DMS 273 treated with DMSO at 0.1 percent for 48 hours (cell line): ENCODE results near the gene FBXW12.

Experiments used
- DNase-seq: peaks from one replicate; lab custom pipeline; 2025; lab: John Stamatoyannopoulos, UW

The FBXW12 gene

DNA sequence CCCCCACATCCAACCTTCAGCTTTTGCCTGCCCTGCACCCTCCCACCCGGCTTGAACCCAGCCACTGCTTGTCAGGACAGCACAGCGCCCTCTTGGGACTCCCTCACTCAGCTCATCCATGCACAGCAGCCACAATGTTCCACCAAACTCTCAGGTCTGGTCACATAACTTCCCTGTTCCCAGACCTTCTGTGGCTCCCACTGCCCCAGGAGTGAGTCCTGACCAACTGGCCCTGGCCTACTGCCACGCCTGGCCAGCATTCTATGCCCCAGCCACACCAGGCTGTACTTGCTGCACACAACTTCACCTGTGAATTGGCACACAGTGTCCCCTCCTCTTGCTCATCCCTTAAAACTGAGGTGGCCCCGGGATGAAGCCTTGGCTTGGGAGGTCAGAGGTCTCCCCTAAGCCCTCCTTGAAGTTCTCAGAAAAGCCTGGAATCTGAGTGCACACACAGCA, 36.8 kb downstream of the FBXW12 start:
- no peak for DNase-seq

DNA sequence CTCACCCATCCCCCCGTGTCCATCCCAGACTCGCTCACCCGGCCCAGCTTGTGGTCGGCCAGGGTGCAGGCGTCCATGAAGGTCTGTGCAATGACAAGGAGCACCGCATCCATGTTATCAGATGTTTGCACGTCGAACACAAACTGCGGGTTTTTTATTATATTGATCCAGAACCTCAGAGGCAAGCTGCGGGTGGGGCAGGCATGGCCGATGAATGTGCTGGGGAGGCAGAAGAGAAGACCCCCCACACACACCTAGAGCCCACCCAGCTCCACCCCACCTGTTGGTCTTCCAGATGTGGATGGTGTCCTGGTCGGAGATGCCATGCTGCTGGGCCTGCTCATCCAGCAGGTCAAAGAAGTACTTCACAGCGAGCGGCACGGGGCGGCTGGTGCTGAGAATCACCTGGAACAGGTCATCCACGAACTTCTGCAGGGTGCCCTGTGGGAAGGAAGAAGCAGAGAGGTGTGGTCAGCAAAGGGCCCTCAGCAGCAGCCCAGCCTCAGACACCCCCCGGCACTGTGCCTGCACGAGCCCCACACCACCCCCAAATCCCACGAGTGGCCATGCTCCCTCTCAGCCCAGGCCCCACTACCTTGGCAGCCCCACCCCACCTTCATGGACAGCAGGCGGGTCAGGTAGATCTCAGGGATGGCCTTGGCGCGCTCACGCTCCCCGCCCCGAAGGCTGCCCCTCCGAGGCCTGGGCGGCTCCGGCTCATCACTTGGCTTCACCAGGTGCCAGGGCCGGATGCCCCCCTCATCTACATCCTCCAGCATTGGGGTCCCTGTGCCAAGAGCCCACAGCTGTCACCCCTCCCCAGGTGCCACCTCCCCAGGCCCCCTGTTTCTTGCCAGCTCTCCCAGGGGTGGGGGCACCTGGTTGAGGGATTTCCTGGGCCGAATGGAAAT, 37.5 kb downstream of the FBXW12 start:
- no peak for DNase-seq

GRCh38 chr3:48410205-48411040, 38.4 kb downstream of the FBXW12 start:
- no peak for DNase-seq

DNA sequence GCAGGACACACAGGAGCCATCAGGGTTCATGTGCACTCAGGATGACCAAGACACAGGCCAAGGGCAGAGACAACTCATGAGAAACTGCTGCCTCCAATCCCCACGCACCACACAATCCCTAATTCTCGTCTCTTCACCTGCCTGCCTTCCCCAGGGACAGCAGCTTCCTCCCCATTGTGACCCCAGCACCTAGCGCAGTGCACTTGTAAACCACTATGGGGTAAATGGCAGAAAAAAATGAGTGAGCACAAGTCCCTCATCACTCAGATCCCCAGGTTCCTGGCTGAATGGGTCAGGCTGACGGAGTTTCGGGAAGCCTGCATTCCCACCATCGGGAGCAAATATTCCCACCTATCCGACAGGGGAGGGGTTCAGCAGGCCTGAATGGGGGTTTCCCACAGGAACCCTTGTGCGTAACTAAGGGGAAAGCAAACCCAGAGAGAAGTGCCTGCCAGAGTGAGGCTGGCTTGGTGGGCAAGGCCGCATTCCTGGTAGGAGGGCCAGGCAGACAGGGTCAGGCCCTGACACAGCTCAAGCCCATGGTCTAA, 39.1 kb downstream of the FBXW12 start:
- DNase-seq: no peak

- DNase-seq: no peak
Observed at GRCh38 chr3:48411606-48412374, 39.8 kb downstream of the FBXW12 start.

DNA sequence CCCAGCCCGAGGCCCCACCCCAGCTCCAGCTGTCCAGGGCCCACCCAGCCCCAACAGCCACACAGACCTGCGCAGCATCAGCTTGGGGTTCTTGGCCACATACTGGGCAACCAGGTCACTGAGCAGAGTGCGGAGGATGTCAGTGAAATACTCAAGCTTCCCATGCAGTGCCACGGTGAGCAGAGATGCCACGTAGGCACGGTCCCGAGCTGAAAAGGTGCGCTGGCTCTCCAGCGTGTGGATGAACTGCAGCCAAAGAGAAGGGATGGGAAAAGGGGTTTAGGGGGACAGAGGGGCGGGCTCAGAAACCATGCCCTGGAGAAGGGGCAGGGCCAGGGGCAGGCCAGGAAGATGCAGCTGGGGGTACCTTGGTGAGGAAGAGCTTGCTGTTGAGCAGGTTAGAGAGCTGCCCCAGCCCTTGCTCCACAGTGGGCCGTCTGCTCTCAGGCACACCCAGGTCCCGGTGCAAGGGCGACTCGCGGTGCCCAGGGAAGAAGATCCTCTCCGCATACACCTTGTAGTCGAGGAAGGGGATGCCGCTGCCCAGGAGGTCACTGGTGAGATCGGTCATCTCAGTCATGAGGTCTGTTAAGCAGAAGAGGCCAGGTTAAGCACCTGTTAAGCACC, 40.5 kb downstream of the FBXW12 start:
- DNase-seq: no peak

DNA sequence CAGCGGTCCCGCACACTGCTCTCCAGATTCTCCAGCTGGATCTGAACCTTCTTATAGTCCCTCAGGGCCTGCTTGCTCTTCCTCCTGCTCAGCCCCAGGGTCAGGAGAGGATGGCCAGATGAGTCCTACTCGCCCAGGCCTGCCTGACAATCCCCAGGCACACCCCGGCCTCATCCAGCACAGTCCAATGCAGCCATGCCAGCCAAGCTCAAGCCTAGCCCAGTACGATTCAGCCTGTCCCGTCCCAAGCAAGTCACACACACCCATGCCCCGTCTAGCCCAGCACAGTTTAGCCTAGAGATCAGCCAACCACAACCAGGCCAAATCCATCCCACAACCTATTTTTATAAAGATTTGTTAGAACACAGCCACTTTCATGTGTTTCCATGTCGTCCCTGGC, 41.1 kb downstream of the FBXW12 start:
- DNase-seq: no peak

DNA sequence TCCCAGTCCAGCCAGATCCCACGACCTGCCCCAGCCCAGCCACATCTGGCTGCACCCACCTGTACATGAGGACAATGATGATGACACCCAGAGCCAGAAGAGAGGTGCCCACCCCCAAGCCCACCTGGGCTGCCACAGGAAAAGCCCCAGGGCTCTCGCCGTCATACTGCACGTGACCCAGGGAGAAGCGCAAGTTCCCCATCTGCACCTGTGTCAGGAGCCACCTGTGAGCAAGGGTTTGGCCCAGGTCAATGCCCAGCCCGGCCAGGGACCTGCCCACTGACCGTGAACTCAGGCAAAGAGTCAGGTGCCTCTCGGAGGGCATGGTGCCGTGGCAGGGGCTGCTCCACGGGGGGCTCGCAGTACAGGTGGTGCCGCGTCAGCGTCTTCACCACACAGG, 41.6 kb downstream of the FBXW12 start:
- DNase-seq: no peak

DNA sequence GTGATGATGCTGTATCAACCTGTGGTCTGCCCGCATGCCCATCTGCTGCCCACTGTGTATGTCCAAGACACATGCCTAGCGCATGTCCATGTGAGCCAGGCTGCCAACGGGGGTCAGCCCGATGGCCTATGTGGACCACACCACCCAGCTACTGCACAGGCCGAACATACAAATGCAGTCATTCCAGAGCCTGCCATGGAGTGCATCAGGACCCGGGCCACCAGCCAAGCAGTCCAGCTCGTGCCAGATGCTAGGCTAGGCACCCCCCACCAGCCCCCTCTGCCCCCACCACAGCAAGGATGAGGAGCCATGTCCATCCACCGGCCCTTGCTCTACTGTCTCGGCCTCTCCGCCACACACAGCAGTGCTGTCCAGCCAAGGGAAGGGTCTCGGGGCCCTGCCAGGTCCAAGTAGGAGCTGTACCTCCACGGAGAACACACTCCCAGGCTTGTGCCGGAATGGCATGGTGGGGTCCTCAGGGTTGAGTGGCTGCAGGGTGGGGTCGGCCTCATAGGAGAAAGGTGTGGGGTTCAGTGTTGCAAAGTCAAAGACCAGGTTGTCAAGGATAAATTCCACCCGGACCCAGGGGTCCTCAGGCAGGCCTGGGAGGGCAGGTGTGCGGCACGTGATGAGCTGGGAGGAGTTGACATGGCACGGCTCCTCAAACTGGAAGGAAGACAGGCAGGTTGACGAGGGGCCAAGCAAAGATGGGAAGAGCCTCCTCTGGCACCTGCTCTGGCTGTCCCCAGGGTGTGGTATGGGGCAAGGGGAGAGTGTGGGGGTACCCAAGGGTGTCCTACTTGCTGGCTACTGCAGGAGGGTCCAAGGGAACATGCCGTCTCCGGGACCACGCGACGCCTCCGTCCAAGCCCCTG, 42.6 kb downstream of the FBXW12 start:
- DNase-seq: no peak

- no peak for DNase-seq
Observed at GRCh38 chr3:48415251-48415953, 43.4 kb downstream of the FBXW12 start.

DNA sequence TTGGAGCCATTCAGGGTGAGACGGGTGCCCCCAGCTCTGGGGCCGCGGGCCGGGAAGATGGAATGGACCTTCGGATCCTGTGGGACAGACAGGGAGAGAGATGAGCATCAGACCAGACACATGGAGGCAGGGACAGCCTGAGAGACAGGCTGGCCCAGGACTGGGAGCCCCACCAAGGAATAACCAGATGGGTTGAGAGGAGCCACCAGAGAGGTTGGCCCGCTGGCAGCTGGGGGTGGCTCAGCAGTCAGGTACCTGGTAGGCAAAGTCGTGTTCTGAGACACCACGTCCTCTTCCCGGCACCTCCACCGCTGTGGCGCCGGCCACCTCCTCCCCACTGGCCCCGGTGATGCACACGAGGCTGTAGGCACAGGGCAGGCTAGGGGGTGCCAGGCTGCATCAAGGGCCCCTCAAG, 44.1 kb downstream of the FBXW12 start:
- no peak for DNase-seq

DNA sequence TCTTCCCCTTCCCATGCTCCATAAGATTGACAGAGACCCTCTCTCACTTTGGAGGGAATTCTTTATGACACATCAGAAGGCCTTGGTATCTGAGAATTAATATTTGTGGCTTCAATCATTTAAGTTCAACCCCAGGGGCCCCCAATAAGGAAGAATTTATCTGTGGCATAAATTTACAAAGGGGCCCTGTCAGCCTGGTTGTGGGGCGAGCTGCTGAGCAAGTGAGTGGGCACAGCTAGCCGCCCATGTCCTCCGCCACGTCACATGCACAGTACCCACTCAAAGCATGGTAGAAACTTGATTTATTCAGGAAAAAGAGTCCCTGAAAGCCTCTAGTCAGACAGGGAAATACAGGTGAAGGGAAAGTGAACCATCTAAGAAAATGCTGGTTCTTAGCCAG, 44.5 kb downstream of the FBXW12 start:
- no peak for DNase-seq

DNA sequence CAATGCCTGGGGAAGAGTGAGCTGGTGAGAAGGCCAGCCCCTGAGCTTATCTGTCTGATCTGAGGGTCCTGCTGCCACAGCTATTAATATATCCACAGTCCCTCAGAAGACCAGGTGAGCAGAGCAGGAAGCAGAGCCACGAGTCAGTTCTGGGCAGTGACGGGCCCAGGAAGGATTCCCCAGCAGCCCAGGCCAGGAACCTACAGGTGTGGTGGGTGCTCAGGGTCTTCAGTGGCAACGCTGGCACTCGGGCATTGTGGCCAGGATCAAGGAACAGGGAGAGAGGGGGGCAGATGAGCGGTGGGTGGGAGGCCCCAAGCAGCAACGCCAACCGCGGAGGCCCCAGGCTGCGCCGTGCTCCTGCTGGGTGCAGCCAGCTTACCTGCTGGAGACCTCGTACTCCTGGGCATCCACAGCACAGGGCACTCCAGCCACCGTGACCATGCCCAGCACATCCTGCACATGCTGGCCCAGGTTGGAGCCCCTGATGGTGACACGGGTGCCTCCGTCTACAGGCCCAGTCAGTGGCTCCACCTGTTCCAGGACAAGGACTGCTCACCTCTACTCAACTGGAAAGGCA, 45.6 kb downstream of the FBXW12 start:
- no peak for DNase-seq

GRCh38 chr3:48418140-48418539, 46.1 kb downstream of the FBXW12 start:
- DNase-seq: no peak

DNA sequence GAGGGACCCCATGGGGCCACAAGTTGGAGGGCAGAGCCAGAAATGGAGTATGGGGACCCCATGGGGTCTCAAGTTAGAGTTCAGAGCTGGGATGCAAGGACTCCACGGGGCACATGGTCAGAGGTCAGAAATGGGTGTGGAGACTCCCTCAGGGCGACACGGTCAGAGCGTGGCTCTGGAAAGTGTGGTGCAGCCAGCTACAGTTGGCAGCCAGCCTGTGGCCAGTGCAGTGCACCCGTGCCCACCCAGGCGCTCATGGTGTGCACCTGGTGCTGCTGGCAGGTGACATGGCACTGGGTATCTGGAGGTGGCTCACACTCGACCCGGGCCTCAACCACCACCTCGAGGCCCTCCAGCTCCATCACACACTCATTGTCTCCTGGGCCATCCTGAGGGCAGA, 46.6 kb downstream of the FBXW12 start:
- DNase-seq: no peak

DNA sequence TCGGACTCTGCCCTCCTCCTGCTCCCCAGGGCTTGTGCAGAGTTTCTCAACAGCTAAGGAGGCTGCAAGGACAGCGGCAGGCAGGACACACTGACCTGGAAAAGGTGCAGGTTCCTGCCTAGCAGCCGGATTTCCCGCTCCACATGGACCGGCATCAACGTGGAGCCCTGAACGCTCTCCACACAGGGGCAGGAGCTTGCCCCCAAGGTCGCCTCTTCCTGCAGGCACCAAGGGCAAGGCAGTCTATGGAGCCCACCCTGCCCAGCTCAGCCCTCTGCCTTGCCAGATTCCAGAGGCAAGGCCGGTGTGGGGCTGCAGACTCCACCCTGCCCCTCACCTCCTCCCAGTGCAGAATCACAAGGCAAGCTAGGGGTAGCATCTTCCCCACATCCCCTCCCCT, 47.1 kb downstream of the FBXW12 start:
- DNase-seq: no peak

GRCh38 chr3:48419597-48419996, 47.6 kb downstream of the FBXW12 start:
- no peak for DNase-seq

DNA sequence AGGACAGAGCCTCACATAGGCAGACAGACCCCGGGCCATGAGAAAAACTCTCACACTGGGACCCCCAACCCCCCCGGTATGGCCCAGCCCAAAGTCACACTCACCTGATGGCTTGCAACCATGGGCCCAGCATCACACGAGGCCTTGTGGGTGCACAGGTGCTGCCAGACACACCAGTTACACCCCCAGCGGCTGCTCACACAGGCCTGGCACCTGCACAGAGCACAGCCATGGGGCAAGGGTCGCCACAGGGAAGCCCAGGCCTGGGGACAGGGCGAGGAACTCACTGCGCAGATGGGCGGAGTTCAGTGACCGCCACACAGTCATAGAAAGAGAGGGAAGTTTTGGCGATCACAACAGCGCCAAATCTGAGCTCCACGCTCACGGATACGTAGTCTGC, 48.5 kb downstream of the FBXW12 start:
- no peak for DNase-seq

GRCh38 chr3:48422272-48422671, 50.3 kb downstream of the FBXW12 start:
- no peak for DNase-seq
